SK-N-SH treated with all-trans-retinoic acid at 6 μM for 48 hours (cell line): ENCODE measurements around the gene CCDC102B.

Source experiments
- ARNTL ChIP-seq: fragments of 450-650 bp; formaldehyde crosslinking; IDR thresholded peaks from 2 replicates; pipeline ENCODE4 v1.5.0; 2020; ENCODE audit warnings: low read depth, mild to moderate bottlenecking, moderate library complexity, borderline replicate concordance
- CREB5 ChIP-seq: fragments of 250-450 bp; sonication (Bioruptor Pico); IDR thresholded peaks from 2 replicates; pipeline ENCODE4 v1.5.1; 2020; ENCODE audit warnings: low read depth, mild to moderate bottlenecking, moderate library complexity
- ESRRG ChIP-seq: fragments of 250-450 bp; sonication (Bioruptor Pico); IDR thresholded peaks from 2 replicates; pipeline ENCODE4 v1.6.1; 2021; ENCODE audit warnings: mild to moderate bottlenecking
- OSR1 ChIP-seq: fragments of 250-450 bp; sonication (Bioruptor Pico); IDR thresholded peaks from 2 replicates; pipeline ENCODE4 v1.8.0; 2022; ENCODE audit warnings: moderate library complexity, mild to moderate bottlenecking, inconsistent platforms
- PATZ1 ChIP-seq: fragments of 250-450 bp; sonication (Bioruptor Pico); IDR thresholded peaks from 2 replicates; pipeline ENCODE4 v1.8.0; 2020; ENCODE audit warnings: mild to moderate bottlenecking, moderate library complexity, borderline replicate concordance
- RARB ChIP-seq: fragments of 250-450 bp; sonication (Bioruptor Pico); IDR thresholded peaks from 2 replicates; pipeline ENCODE4 v1.8.0; 2021; ENCODE audit warnings: mild to moderate bottlenecking, moderate library complexity
- SNAI2 ChIP-seq: fragments of 250-450 bp; sonication (Bioruptor Pico); IDR thresholded peaks from 2 replicates; pipeline ENCODE4 v1.5.0; 2020; ENCODE audit warnings: mild to moderate bottlenecking, moderate library complexity
- TCF4 ChIP-seq: fragments of 250-450 bp; sonication (Bioruptor Pico); IDR thresholded peaks from 2 replicates; pipeline ENCODE4 v1.8.0; 2021; ENCODE audit warnings: mild to moderate bottlenecking, moderate library complexity, borderline replicate concordance
- ZFP3 ChIP-seq: fragments of 250-450 bp; sonication (Bioruptor Pico); IDR thresholded peaks from 2 replicates; pipeline ENCODE4 v1.5.0; 2020; ENCODE audit warnings: mild to moderate bottlenecking, moderate library complexity
- ZFP30 ChIP-seq: fragments of 450-650 bp; formaldehyde crosslinking; IDR thresholded peaks from 2 replicates; pipeline ENCODE4 v1.5.0; 2022; ENCODE audit warnings: mild to moderate bottlenecking, moderate library complexity
- ZNF8 ChIP-seq: fragments of 450-650 bp; formaldehyde crosslinking; IDR thresholded peaks from 2 replicates; pipeline ENCODE4 v1.5.0; 2020; ENCODE audit warnings: mild to moderate bottlenecking, moderate library complexity

GRCh38 chr18:68757126-68757525, 40.8 kb upstream of the CCDC102B start:
- TF ChIP-seq ZFP30 (CRISPR knock-in tag), result no peak
- no peak for TF ChIP-seq RARB (CRISPR knock-in tag)
- TF ChIP-seq ARNTL (CRISPR knock-in tag), result no peak
- no peak for TF ChIP-seq SNAI2 (CRISPR knock-in tag)
- TF ChIP-seq ZNF8 (CRISPR knock-in tag), result no peak
- no peak for TF ChIP-seq OSR1 (CRISPR knock-in tag)
- TF ChIP-seq TCF4 (CRISPR knock-in tag), result no peak
- TF ChIP-seq CREB5 (CRISPR knock-in tag), result no peak
- TF ChIP-seq ESRRG, result no peak
- no peak for TF ChIP-seq ZFP3 (CRISPR knock-in tag)
- no peak for TF ChIP-seq PATZ1 (CRISPR knock-in tag)
